Epithelial cell of esophagus (primary cell): ENCODE data around the gene SPPL3.

ENCODE experiments used
- DNase-seq: peaks from one replicate; pipeline ENCODE4 v3.0.0; 2010; ENCODE audit warnings: low read depth
- H3K4me3 ChIP-seq: 2 replicates; pipeline ENCODE4 v1.5.1; 2011; ENCODE audit warnings: mild to moderate bottlenecking, low read length, control low read depth
- CTCF ChIP-seq: IDR thresholded peaks from 2 replicates; pipeline ENCODE4 v1.5.1; 2011; ENCODE audit warnings: low read depth, mild to moderate bottlenecking, low read length, control low read depth, inconsistent platforms; ENCODE audit not compliant: insufficient read depth; ENCODE audit errors: missing control alignments

The SPPL3 gene

GRCh38 chr12:120822832-120823503 is 81.2 kb downstream of the SPPL3 start:
- TF ChIP-seq CTCF, result no peak
- no peak overlapping the region for H3K4me3 ChIP-seq

GRCh38 chr12:120821878-120822277 is 82.3 kb downstream of the SPPL3 start:
- no peak for TF ChIP-seq CTCF
- no peak for DNase-seq
- no peak overlapping the region for H3K4me3 ChIP-seq

More at GRCh38 chr12:120822832-120823503, 81.2 kb downstream of the SPPL3 start:
- DNase-seq, result no peak

GRCh38 chr12:120820884-120821510 is 83.2 kb downstream of the SPPL3 start:
- no peak for DNase-seq
- no peak overlapping the region for H3K4me3 ChIP-seq
- TF ChIP-seq CTCF, result no peak

- no peak for TF ChIP-seq CTCF
- no peak overlapping the region for H3K4me3 ChIP-seq
- no peak for DNase-seq
Observed at GRCh38 chr12:120818416-120818815, 85.7 kb downstream of the SPPL3 start.

GRCh38 chr12:120817559-120818330 is 86.4 kb downstream of the SPPL3 start:
- DNase-seq, result no peak
- no peak for TF ChIP-seq CTCF
- no peak overlapping the region for H3K4me3 ChIP-seq

- DNase-seq, result no peak
- H3K4me3 ChIP-seq, result no peak overlapping the region
- TF ChIP-seq CTCF, result no peak
Observed at GRCh38 chr12:120816363-120816762, 87.8 kb downstream of the SPPL3 start.
